Loucy (cell line): Measurements from ENCODE around the gene UBE2F.

Source experiments
- H2AFZ ChIP-seq: fragments of 200-600 bp; sonication (generic); 2 replicates; pipeline ENCODE4 v1.6.0; 2016; ENCODE audit warnings: antibody characterized with exemption, mild to moderate bottlenecking, low read length, moderate library complexity
- H3F3A ChIP-seq: fragments of 200-600 bp; 2 replicates; pipeline ENCODE4 v1.6.0; 2016; ENCODE audit warnings: antibody characterized with exemption, low read depth, mild to moderate bottlenecking
- H3K27me3 ChIP-seq: fragments of 200-600 bp; sonication (generic); 2 replicates; pipeline ENCODE4 v1.6.1; 2014; ENCODE audit warnings: low read length, mild to moderate bottlenecking; ENCODE audit not compliant: insufficient read depth, poor library complexity, severe bottlenecking
- H3K36me3 ChIP-seq: fragments of 200-600 bp; sonication (generic); 2 replicates; pipeline ENCODE4 v1.6.1; 2016; ENCODE audit warnings: low read length; ENCODE audit not compliant: insufficient read depth
- H3K4me1 ChIP-seq: fragments of 200-600 bp; sonication (generic); 2 replicates; pipeline ENCODE4 v1.5.1; 2014; ENCODE audit warnings: low read length, mild to moderate bottlenecking; ENCODE audit not compliant: insufficient read depth, poor library complexity, severe bottlenecking
- H3K4me2 ChIP-seq: fragments of 200-600 bp; sonication (generic); 2 replicates; pipeline ENCODE4 v1.6.0; 2014; ENCODE audit warnings: antibody characterized with exemption, low read length, low read depth, mild to moderate bottlenecking; ENCODE audit not compliant: poor library complexity, severe bottlenecking
- H3K4me3 ChIP-seq: fragments of 200-600 bp; sonication (generic); 2 replicates; pipeline ENCODE4 v1.5.1; 2014; ENCODE audit warnings: low read length, mild to moderate bottlenecking, mixed read lengths; ENCODE audit not compliant: poor library complexity, severe bottlenecking
- H3K79me2 ChIP-seq: fragments of 200-600 bp; sonication (generic); 2 replicates; pipeline ENCODE4 v1.6.1; 2014; ENCODE audit warnings: low read length; ENCODE audit not compliant: insufficient read depth
- H3K9ac ChIP-seq: fragments of 200-600 bp; sonication (generic); 2 replicates; pipeline ENCODE4 v1.6.0; 2014; ENCODE audit warnings: mild to moderate bottlenecking, low read depth, low read length, moderate library complexity; ENCODE audit not compliant: poor library complexity, severe bottlenecking
- H3K9me2 ChIP-seq: fragments of 200-600 bp; sonication (generic); replicated peaks from 2 replicates; pipeline ENCODE4 v1.6.1; 2016; ENCODE audit warnings: low read depth, low read length, mixed read lengths
- H3K9me3 ChIP-seq: fragments of 200-600 bp; sonication (generic); 2 replicates; pipeline ENCODE4 v1.6.1; 2014; ENCODE audit warnings: mild to moderate bottlenecking, antibody characterized with exemption, low read length, low read depth; ENCODE audit not compliant: insufficient read depth
- H4K20me1 ChIP-seq: fragments of 200-600 bp; sonication (generic); 2 replicates; pipeline ENCODE4 v1.6.0; 2014; ENCODE audit warnings: antibody characterized with exemption, low read length, mild to moderate bottlenecking; ENCODE audit not compliant: insufficient read depth, poor library complexity, severe bottlenecking
- EZH2phosphoT487 ChIP-seq: fragments of 200-600 bp; IDR thresholded peaks from 2 replicates; pipeline ENCODE4 v1.6.1; 2018; ENCODE audit warnings: antibody characterized with exemption, mild to moderate bottlenecking, moderate library complexity, borderline replicate concordance
- TF ChIP-seq, protein P1 (sequence below): fragments of 200-600 bp; sonication (generic); conservative IDR thresholded peaks from 2 replicates; pipeline ENCODE4 v1.5.1; 2014; ENCODE audit warnings: mild to moderate bottlenecking, antibody characterized with exemption, low read length

Gene UBE2F

DNA sequence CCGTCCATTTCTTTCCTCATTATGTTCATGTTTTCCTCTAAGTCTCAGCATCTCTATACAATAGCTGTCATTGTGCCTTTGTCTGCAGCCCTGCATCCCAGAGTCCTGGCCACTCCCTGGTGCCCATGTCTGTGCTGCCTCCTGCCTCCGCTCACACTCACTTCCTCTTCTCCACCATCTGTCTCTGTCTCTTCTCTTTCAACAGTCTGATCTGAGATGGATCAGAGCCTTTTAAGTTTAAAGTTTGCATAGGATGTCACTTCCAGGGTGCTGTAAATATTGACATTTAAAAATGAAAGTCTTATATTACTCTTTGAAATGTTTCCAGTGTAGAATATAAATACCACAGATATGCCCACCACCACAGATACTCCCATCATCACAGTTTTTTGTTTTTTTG, 42.7 kb downstream of the UBE2F start:
- Histone ChIP-seq H3K27me3 (no peaks in the 10 kb centered on the region), H3K4me3 (no peak overlapping the region), H3K9ac (no peak overlapping the region), H3K9me2 (no peaks in the 10 kb centered on the region), H3K4me2 (no peak overlapping the region), H2AFZ (no peak overlapping the region), H3K4me1 (peaks cover 6% of the 10 kb centered on the region), H4K20me1 (peaks cover 2% of the 10 kb centered on the region), H3K79me2 (peaks cover 47% of the 10 kb centered on the region), H3K36me3 (peaks cover 31% of the 10 kb centered on the region; the same call in 1 of the 2 replicates), H3F3A (no peaks in the 10 kb centered on the region), H3K9me3 (no peaks in the 10 kb centered on the region)
- TF ChIP-seq, protein P1, sequence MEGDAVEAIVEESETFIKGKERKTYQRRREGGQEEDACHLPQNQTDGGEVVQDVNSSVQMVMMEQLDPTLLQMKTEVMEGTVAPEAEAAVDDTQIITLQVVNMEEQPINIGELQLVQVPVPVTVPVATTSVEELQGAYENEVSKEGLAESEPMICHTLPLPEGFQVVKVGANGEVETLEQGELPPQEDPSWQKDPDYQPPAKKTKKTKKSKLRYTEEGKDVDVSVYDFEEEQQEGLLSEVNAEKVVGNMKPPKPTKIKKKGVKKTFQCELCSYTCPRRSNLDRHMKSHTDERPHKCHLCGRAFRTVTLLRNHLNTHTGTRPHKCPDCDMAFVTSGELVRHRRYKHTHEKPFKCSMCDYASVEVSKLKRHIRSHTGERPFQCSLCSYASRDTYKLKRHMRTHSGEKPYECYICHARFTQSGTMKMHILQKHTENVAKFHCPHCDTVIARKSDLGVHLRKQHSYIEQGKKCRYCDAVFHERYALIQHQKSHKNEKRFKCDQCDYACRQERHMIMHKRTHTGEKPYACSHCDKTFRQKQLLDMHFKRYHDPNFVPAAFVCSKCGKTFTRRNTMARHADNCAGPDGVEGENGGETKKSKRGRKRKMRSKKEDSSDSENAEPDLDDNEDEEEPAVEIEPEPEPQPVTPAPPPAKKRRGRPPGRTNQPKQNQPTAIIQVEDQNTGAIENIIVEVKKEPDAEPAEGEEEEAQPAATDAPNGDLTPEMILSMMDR: no peak
- TF ChIP-seq EZH2phosphoT487: no peak

DNA sequence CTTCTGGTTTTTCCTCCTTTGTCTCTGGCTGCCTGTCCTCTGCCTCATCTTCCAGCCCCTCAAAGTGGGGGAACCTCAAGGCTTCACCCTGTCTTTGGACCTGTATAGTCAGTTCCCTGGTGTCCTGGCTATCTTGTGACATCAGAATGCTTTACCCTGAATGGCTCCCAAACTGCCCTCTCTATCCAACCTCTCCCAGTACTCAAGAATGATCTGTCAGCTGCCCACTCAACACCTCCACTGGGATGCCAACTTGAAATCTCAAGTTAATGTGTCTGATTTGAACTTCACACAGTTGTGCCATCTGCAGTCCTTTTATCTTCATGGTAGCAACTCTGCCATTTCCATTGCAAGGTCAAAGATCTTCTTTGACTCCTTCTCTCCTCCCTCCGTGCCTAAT, 43.8 kb downstream of the UBE2F start:
- TF ChIP-seq, protein P1: no peak
- TF ChIP-seq EZH2phosphoT487: no peak
- Histone ChIP-seq H3K79me2 (peaks cover 43% of the 10 kb centered on the region), H3K9ac (no peak overlapping the region), H3K36me3 (peaks cover 32% of the 10 kb centered on the region; the same call in 1 of the 2 replicates), H4K20me1 (peaks cover 2% of the 10 kb centered on the region), H3K4me1 (peaks cover 6% of the 10 kb centered on the region), H3K9me2 (no peaks in the 10 kb centered on the region), H3K4me3 (no peak overlapping the region), H2AFZ (no peak overlapping the region), H3K9me3 (no peaks in the 10 kb centered on the region), H3K27me3 (no peaks in the 10 kb centered on the region), H3F3A (no peaks in the 10 kb centered on the region), H3K4me2 (no peak overlapping the region)

DNA sequence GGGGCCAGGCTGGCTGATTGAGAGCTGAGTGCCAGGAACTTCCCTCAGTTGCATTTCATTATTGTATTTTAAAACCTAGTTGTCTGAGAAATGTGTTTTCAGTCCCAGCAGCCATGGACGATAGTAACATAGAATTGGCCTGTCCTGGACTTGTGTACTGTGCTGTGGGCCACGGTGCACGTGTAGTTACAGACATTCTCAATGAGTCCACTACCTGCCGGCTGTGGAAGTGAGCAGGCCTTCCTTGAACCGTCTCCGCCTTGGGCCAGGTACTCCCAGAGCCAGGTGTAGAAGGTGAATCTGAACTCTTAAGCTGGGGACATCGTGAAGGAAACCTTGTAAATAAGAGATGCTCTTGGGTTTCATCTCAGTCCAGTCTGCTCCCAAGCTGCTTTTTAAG, 47.0 kb downstream of the UBE2F start:
- Histone ChIP-seq H4K20me1 (peaks cover 7% of the 10 kb centered on the region), H3K27me3 (no peaks in the 10 kb centered on the region), H3F3A (no peaks in the 10 kb centered on the region), H3K9ac (no peak overlapping the region), H3K79me2 (peaks cover 21% of the 10 kb centered on the region; the same call in 1 of the 2 replicates), H3K4me1 (peaks cover 6% of the 10 kb centered on the region), H3K4me2 (no peak overlapping the region), H3K36me3 (peaks cover 43% of the 10 kb centered on the region; the same call in 1 of the 2 replicates), H3K9me3 (no peaks in the 10 kb centered on the region), H2AFZ (no peak overlapping the region), H3K4me3 (no peak overlapping the region), H3K9me2 (no peaks in the 10 kb centered on the region)
- TF ChIP-seq, protein P1: no peak
- TF ChIP-seq EZH2phosphoT487: no peak
